B cell (primary cell): Measurements from ENCODE around the gene MYO5C.

ENCODE experiments used
- EZH2 ChIP-seq: IDR thresholded peaks from 2 replicates; pipeline ENCODE4 v1.6.1; 2012; ENCODE audit warnings: borderline replicate concordance, low read depth, mild to moderate bottlenecking, moderate library complexity, low read length; ENCODE audit not compliant: insufficient read depth, poor library complexity, severe bottlenecking
- TF ChIP-seq, protein P1 (sequence below): fragments of 200-600 bp; IDR thresholded peaks from one replicate; pipeline ENCODE4 v1.8.0; 2022; ENCODE audit warnings: antibody characterized with exemption, mild to moderate bottlenecking

DNA sequence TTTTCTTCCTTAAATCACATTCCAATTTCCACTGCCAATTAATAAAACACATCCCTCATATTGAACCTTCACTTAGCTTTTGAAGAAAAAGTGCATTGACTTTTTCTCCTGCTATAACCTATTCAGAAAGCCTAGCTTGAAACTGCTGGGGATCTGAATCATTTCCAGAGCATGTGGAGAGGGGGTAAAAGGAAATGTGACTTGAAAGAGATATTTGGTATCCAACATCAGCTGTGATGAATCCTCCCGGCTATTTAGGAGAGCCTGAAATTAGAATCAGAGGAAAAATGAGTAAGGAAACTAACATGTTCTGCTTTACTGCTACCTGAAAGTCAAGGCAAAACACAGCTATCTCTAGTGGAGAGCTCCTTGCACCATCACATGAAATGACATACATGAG, 101.8 kb downstream of the MYO5C start:
- TF ChIP-seq, protein P1, sequence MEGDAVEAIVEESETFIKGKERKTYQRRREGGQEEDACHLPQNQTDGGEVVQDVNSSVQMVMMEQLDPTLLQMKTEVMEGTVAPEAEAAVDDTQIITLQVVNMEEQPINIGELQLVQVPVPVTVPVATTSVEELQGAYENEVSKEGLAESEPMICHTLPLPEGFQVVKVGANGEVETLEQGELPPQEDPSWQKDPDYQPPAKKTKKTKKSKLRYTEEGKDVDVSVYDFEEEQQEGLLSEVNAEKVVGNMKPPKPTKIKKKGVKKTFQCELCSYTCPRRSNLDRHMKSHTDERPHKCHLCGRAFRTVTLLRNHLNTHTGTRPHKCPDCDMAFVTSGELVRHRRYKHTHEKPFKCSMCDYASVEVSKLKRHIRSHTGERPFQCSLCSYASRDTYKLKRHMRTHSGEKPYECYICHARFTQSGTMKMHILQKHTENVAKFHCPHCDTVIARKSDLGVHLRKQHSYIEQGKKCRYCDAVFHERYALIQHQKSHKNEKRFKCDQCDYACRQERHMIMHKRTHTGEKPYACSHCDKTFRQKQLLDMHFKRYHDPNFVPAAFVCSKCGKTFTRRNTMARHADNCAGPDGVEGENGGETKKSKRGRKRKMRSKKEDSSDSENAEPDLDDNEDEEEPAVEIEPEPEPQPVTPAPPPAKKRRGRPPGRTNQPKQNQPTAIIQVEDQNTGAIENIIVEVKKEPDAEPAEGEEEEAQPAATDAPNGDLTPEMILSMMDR, result no peak
- no peak for TF ChIP-seq EZH2
